Adrenal gland (tissue), 5 donors: ENCODE data around the gene KMT5B.

ENCODE experiments used
- POLR2A ChIP-seq, 2 donors: fragments of 450-650 bp; IDR thresholded peaks; one replicate each; pipeline ENCODE4 v1.6.1; 2017; ENCODE audit warnings: antibody characterized with exemption in 2 of 2, mild to moderate bottlenecking in 2 of 2, moderate library complexity in 1 of 2
- TF ChIP-seq, protein P1 (sequence below), 6 experiments: fragments of 450-650 bp in 4 of 6; fragments of 200-600 bp in 2 of 6; sonication (generic) in 1 of 6; IDR thresholded peaks; 1 replicate in 5 of 6; 2 replicates in 1 of 6; pipeline versions ENCODE4 v1.5.1 to v1.8.0; 2016 to 2021; ENCODE audit warnings: antibody characterized with exemption in 6 of 6, mild to moderate bottlenecking in 2 of 6, moderate library complexity in 1 of 6
- donor health status: DM: no; HTN: no; CAD: no.

DNA sequence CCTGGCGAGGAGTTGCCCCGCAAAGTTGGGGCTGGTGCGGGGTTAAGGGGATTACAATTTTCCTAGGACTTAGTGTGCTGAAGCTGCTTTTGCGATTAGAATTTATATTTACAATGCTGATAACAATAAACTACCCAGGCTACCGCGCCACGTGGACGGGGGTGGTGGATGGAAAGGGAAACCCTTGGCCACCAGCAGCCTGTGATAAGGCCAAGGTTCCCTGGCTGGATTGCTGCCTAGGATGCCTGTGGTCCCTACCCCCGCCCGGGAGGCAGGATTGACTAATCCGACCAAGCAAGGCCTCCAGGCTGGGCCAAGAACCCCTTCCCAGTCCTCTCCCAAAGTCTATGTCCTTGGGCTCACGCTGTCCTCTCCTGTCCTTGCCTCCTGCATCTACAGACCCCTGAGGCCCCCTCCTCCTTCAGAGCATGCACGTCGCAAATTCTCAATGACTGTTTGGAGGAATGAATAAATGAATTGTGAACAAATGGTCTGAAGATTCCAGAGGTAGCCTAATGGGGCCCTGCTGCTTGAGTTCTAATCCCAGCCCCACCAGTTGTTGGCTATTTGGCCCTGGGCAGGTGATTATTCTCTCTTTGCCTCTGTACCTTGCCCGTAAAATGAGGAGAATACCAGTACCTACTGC is 84.3 kb downstream of the KMT5B start:
- peak in 1 of 2 donors; percentile 39 for TF ChIP-seq POLR2A (IDR thresholded peaks at IDR 0.05)
- TF ChIP-seq, protein P1, sequence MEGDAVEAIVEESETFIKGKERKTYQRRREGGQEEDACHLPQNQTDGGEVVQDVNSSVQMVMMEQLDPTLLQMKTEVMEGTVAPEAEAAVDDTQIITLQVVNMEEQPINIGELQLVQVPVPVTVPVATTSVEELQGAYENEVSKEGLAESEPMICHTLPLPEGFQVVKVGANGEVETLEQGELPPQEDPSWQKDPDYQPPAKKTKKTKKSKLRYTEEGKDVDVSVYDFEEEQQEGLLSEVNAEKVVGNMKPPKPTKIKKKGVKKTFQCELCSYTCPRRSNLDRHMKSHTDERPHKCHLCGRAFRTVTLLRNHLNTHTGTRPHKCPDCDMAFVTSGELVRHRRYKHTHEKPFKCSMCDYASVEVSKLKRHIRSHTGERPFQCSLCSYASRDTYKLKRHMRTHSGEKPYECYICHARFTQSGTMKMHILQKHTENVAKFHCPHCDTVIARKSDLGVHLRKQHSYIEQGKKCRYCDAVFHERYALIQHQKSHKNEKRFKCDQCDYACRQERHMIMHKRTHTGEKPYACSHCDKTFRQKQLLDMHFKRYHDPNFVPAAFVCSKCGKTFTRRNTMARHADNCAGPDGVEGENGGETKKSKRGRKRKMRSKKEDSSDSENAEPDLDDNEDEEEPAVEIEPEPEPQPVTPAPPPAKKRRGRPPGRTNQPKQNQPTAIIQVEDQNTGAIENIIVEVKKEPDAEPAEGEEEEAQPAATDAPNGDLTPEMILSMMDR (IDR thresholded peaks at IDR 0.05), result no peak
